Activated CD8-positive, alpha-beta T cell treated with anti-CD3 and anti-CD28 coated beads for 36 hours (primary cell): Measurements from ENCODE around the gene DHRS4. TPM values are rescaled to one million over a fixed set of nuclear protein-coding genes. Genes with fewer than 3 reads are reported as not detected.
A peak's percentile ranks its signal among the peaks of the same experiment; 100 is the strongest.
"Not testable (repeated sequence)": the region's sequence is repeated elsewhere in the genome, so short reads cannot be mapped to it uniquely, and the experiment has no call there.

Source experiments
- ATAC-seq: fragments of 200-7000 bp; cut with Tn5 transposase; one replicate; pipeline ENCODE4 v1.10.0; 2021; ENCODE audit warnings: mild to moderate bottlenecking, moderate library complexity
- CTCF ChIA-PET: fragments of 350-600 bp; sonication (Branson Sonifier 250); formaldehyde crosslinking; loops from one replicate; lab custom pipeline; 2021; ENCODE audit warnings: antibody characterized with exemption; lab: Charles Lee
- POLR2A ChIA-PET: fragments of 350-600 bp; sonication (Branson Sonifier 250); formaldehyde crosslinking; loops from one replicate; lab custom pipeline; 2021; ENCODE audit warnings: antibody characterized with exemption; lab: Charles Lee
- DNase-seq: peaks from one replicate; pipeline ENCODE4 v3.0.0-alpha.2; 2020
- H3K27ac Mint-ChIP-seq: one replicate; pipeline ENCODE4 v1.8.0; 2021; ENCODE audit warnings: mild to moderate bottlenecking, mixed read lengths
- H3K27me3 Mint-ChIP-seq: one replicate; pipeline ENCODE4 v1.8.0; 2021; ENCODE audit warnings: mixed read lengths
- H3K36me3 Mint-ChIP-seq: one replicate; pipeline ENCODE4 v1.8.0; 2021; ENCODE audit warnings: low read depth, mixed read lengths
- H3K4me1 Mint-ChIP-seq: one replicate; pipeline ENCODE4 v1.8.0; 2021; ENCODE audit warnings: low read depth, mixed read lengths
- H3K4me3 Mint-ChIP-seq: one replicate; pipeline ENCODE4 v1.8.0; 2021; ENCODE audit warnings: mild to moderate bottlenecking, moderate library complexity, mixed read lengths
- H3K9me3 Mint-ChIP-seq: one replicate; pipeline ENCODE4 v1.8.0; 2021; ENCODE audit warnings: mixed read lengths
- intact Hi-C: fragments of 100-400 bp; cut with micrococcal nuclease; formaldehyde crosslinking; loops from one replicate; pipeline ENCODE4 v1.10.0; 2022
- total RNA-seq, 2 experiments: library from RNA; stranded (reverse); gene quantifications; one replicate each; pipeline ENCODE4 v1.2.3, GENCODE V29; 2021
- TF ChIP-seq, protein P1 (sequence below): fragments of 200-600 bp; IDR thresholded peaks from one replicate; pipeline ENCODE4 v1.8.0; 2022; ENCODE audit warnings: antibody characterized with exemption, mild to moderate bottlenecking

DHRS4 gene
- total RNA-seq, 2 experiments from 2014 or later: 19.9 to 21.7 TPM

DNA sequence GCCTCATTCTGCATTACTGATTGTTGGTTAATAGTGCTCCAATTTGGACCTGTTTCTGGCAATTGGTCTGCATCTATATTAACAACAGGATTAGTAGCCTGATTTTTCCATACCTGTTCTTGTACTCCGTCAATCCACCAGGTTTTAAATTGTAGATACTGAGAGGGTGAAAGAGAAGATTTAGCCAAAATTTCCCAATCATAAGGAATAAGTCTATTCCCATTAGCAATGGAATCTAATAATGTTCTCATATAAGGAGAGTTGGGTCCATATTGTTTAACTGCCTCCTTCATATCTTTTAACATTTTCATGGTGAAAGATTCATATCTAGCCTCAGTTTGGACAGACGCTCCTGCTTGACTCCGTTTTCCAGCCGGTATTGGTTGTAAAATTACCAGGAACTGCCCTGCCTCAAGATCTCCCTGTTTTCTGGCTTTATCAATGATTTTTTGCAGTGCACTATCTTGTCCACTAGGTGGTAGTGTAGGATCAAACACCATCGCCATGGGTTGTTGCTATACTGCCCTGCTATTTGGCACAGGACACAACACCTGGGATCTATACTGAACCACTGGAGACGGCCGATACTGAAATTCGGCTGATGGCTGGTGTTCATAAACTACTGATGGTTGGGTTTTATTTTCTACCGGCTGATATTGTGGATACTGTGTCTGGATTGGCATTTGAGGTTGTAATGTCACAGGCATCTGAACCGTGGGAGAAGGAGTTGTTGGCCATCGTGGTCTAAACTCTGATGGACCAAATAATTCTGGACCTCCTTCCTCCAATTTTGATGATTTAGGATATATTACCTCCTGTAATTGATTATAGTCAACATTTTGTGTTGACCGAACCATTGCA is 60.3 kb downstream of the DHRS4 start:
- CTCF ChIA-PET: interaction anchor here (0.9 to 2.1 kb wide), 9 partner anchors 21 to 95 kb away, joined by 3 to 9 read pairs (median 4); no protein-coding TSS in a partner anchor
- Mint-ChIP-seq H3K27me3 (no peaks in the 10 kb centered on the region), H3K27ac (no peak overlapping the region), H3K9me3 (peaks cover under 1% of the 10 kb centered on the region), H3K36me3 (no peaks in the 10 kb centered on the region), H3K4me3 (no peak overlapping the region), H3K4me1 (peaks cover 22% of the 10 kb centered on the region)
- TF ChIP-seq, protein P1, sequence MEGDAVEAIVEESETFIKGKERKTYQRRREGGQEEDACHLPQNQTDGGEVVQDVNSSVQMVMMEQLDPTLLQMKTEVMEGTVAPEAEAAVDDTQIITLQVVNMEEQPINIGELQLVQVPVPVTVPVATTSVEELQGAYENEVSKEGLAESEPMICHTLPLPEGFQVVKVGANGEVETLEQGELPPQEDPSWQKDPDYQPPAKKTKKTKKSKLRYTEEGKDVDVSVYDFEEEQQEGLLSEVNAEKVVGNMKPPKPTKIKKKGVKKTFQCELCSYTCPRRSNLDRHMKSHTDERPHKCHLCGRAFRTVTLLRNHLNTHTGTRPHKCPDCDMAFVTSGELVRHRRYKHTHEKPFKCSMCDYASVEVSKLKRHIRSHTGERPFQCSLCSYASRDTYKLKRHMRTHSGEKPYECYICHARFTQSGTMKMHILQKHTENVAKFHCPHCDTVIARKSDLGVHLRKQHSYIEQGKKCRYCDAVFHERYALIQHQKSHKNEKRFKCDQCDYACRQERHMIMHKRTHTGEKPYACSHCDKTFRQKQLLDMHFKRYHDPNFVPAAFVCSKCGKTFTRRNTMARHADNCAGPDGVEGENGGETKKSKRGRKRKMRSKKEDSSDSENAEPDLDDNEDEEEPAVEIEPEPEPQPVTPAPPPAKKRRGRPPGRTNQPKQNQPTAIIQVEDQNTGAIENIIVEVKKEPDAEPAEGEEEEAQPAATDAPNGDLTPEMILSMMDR: peak; percentile 84
- ATAC-seq: peak; percentile 99
- intact Hi-C loops: loop anchor here (2.0 to 5.0 kb wide), 4 partner anchors 23 to 78 kb away; partner anchors contain the start of gene PCK2
- peak; percentile 63 for DNase-seq
- POLR2A ChIA-PET: no interaction called here

DNA sequence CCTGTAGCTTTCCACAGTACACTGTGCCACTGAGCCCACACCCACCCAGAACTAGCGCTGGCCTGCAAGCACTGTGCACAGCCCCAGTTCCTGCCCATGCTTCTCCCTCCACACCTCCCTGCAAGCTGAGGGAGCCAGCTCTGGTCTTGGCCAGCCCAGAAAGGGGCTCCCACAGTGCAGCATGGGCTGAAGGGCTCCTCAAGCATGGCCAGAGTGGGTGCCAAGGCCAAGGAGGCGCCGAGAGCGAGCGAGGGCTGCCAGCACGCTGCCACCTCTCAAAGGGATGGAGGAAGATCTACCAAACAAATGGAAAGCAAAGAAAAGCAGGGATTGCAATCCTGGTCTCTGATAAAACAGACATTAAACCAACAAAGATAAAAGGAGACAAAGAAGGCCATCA is 62.2 kb downstream of the DHRS4 start:
- H3K4me3 Mint-ChIP-seq, H3K4me1 Mint-ChIP-seq, H3K36me3 Mint-ChIP-seq, H3K9me3 Mint-ChIP-seq, H3K27me3 Mint-ChIP-seq, DNase-seq, H3K27ac Mint-ChIP-seq, POLR2A ChIA-PET, ATAC-seq: not testable (repeated sequence)
- CTCF ChIA-PET: interaction anchor here (1.5 kb wide), 1 partner anchor 19 kb away, joined by 4 read pairs; no protein-coding TSS in a partner anchor
- intact Hi-C loops: loop anchor here (2.0 kb wide), 2 partner anchors 21 to 41 kb away; no protein-coding TSS in a partner anchor

Other genes with a start within 250 kb of the DHRS4 start
- gene DHRS4L2, start 35.2 kb downstream of the DHRS4 start, total RNA-seq: 10 to 100 TPM; 20.8 to 24.3 TPM
- under 1 TPM; 0.63 to 0.83 TPM for gene CARMIL3, start 98.2 kb downstream of the DHRS4 start, total RNA-seq
- not detected for gene CPNE6, start 117.8 kb downstream of the DHRS4 start, total RNA-seq
- 10 to 100 TPM; 90.3 to 93.1 TPM for gene PCK2, start 140.5 kb downstream of the DHRS4 start, total RNA-seq
- 10 to 100 TPM; 59.9 to 63.9 TPM for gene DCAF11, start 161.0 kb downstream of the DHRS4 start, total RNA-seq
- 1 to 10 TPM; 1.8 to 2.5 TPM for gene NRL, start 161.2 kb downstream of the DHRS4 start, total RNA-seq
- under 1 TPM; 0.56 to 0.69 TPM for gene FITM1, start 176.9 kb downstream of the DHRS4 start, total RNA-seq
- 100 to 1,000 TPM; 451 to 460 TPM for gene PSME1, start 182.4 kb downstream of the DHRS4 start, total RNA-seq
- gene EMC9, start 187.8 kb downstream of the DHRS4 start, total RNA-seq: 10 to 100 TPM; 39.0 to 39.9 TPM
- 100 to 1,000 TPM; 440 TPM for gene PSME2, start 192.8 kb downstream of the DHRS4 start, total RNA-seq
- 10 to 100 TPM; 71.6 to 75.0 TPM for gene RNF31, start 193.7 kb downstream of the DHRS4 start, total RNA-seq
- gene IRF9, start 207.5 kb downstream of the DHRS4 start, total RNA-seq: 100 to 1,000 TPM; 112 to 118 TPM
- 10 to 100 TPM; 25.0 to 32.9 TPM for gene REC8, start 218.3 kb downstream of the DHRS4 start, total RNA-seq
- 100 to 1,000 TPM in 1 of 2 experiments, 10 to 100 TPM in 1; 98.4 to 102 TPM for gene IPO4, start 235.0 kb downstream of the DHRS4 start, total RNA-seq
- gene TM9SF1, start 241.7 kb downstream of the DHRS4 start, total RNA-seq: 10 to 100 TPM; 16.3 to 18.0 TPM